KOPT-K1 (cell line): Measurements from ENCODE around the gene CREB5.

Experiments used
- H3K27ac ChIP-seq: fragments of 200-600 bp; sonication (generic); 2 replicates; pipeline ENCODE4 v1.5.1; 2016; ENCODE audit warnings: antibody characterized with exemption, mild to moderate bottlenecking, low read depth, low read length; ENCODE audit not compliant: poor library complexity, severe bottlenecking
- H3K36me3 ChIP-seq: fragments of 200-600 bp; sonication (generic); 2 replicates; pipeline ENCODE4 v1.5.1; 2017; ENCODE audit warnings: antibody characterized with exemption, mild to moderate bottlenecking, low read length, moderate library complexity; ENCODE audit not compliant: insufficient read depth
- H3K9me3 ChIP-seq: fragments of 200-600 bp; sonication (generic); 2 replicates; pipeline ENCODE4 v1.5.1; 2017; ENCODE audit warnings: antibody characterized with exemption, low read length, mild to moderate bottlenecking; ENCODE audit not compliant: insufficient read depth, poor library complexity, severe bottlenecking

The CREB5 gene

GRCh38 chr7:28473571-28474281 lies 61.4 kb downstream of the CREB5 start:
- Histone ChIP-seq H3K36me3 (no peaks in the 10 kb centered on the region), H3K27ac (no peak overlapping the region), H3K9me3 (no peaks in the 10 kb centered on the region)

GRCh38 chr7:28474282-28474638 lies 61.9 kb downstream of the CREB5 start:
- Histone ChIP-seq H3K36me3 (no peaks in the 10 kb centered on the region), H3K9me3 (no peaks in the 10 kb centered on the region), H3K27ac (no peak overlapping the region)

DNA sequence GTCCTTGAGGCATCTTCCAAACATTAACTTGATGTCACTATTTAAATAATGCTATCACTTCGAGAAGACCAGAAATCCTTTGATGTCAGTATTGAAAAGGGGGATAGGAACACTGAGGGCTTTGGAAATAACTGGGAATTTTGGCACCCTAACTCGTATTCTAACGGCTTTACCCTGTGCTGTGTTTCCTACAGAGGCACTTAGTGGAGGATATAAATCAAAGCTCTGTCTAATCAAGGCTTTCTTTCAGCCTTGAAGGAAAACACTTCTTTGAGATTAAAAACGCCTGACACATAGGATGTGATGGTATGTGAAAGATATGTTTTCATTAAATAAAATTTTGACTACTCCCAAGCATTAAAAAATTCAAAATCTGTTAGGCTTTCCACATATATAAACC lies 62.3 kb downstream of the CREB5 start:
- Histone ChIP-seq H3K9me3 (no peaks in the 10 kb centered on the region), H3K36me3 (no peaks in the 10 kb centered on the region), H3K27ac (no peak overlapping the region)

GRCh38 chr7:28477041-28477442 lies 64.7 kb downstream of the CREB5 start:
- no peak overlapping the region for H3K27ac ChIP-seq
- no peaks in the 10 kb centered on the region for H3K36me3 ChIP-seq
- no peaks in the 10 kb centered on the region for H3K9me3 ChIP-seq

GRCh38 chr7:28478656-28479055 lies 66.3 kb downstream of the CREB5 start:
- Histone ChIP-seq H3K27ac (no peak overlapping the region), H3K36me3 (no peaks in the 10 kb centered on the region), H3K9me3 (no peaks in the 10 kb centered on the region)

DNA sequence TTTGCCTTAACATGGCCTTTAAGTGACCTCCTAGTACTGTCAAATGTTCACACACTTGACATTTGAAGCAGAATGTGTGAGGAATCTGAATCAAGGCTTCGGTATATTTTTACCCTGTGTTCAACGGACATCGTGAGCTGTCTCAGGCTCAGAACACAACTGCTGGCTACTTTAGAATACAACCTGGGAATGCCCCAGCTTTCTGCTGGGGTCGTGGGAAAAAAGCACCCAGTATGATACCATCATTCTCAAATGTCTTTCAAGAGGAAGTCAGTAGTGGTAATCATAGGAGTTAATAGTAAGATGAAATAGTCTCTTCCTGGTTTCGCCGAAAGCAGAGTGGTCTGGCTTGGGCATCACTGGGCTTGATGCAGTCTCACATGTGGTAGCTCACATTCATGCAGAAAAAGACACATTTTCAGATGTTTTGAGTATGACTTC lies 67.2 kb downstream of the CREB5 start:
- Histone ChIP-seq H3K9me3 (no peaks in the 10 kb centered on the region), H3K36me3 (no peaks in the 10 kb centered on the region), H3K27ac (no peak overlapping the region)

DNA sequence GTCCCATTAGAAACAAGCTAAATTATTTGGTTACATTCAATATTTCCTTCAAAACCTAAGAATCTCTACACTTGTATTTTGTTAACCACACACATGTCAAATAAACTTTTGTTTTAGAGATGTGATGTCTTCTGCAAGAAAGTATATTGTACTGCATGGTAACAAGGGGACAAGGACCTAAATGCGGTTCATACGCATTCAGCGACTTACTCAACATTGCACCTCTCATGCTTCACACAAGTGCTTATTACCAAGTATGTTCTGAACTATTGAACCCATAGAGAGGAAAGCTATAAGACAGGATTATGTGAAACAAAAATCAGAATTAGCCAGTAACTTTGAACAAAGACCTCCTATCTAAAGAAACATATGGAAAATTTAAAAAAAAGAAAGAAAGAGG lies 68.3 kb downstream of the CREB5 start:
- Histone ChIP-seq H3K9me3 (no peaks in the 10 kb centered on the region), H3K36me3 (no peaks in the 10 kb centered on the region), H3K27ac (no peak overlapping the region)

DNA sequence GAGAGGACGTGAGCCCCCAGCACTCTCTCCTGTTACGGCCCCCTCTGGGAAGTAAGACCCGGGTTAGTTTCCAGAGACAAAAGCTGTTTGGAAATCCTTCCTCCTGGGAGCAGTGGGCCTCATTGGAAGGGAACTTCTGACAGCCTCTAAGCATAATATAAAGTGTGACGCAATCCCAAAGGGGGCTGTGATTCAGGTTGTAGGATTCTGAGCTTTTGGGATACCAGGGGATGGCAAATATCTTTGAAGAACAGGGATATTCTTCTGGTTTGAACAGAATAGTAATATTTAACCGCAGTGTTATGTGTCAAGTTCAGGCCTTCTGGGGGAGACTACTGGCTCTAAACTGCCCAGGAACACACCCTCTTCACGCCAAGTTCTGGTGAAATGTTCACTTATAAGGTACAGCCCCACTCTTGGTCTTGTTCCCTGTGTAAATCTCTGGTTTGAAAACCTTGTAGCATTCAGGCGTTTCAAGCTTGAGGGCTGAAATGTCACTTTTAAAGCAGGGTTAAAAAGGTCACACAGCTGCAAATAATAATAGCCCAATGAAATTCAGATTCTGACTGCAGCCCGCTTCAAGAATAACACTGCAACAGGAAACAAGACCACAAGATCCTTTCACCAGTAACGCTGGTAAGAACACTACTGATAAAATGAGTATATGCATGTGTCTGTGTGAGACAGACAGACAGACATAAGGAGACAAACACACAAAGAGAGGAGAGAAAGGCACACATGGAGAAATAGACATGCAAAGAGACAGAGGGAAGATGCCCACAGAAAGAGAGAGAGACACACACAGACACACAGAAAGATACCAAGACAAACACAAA lies 69.0 kb downstream of the CREB5 start:
- Histone ChIP-seq H3K9me3 (no peaks in the 10 kb centered on the region), H3K27ac (no peak overlapping the region), H3K36me3 (no peaks in the 10 kb centered on the region)

- H3K36me3 ChIP-seq: no peaks in the 10 kb centered on the region
- no peaks in the 10 kb centered on the region for H3K9me3 ChIP-seq
- H3K27ac ChIP-seq: no peak overlapping the region
These were observed 70.8 kb downstream of the CREB5 start for GRCh38 chr7:28483112-28483511.

DNA sequence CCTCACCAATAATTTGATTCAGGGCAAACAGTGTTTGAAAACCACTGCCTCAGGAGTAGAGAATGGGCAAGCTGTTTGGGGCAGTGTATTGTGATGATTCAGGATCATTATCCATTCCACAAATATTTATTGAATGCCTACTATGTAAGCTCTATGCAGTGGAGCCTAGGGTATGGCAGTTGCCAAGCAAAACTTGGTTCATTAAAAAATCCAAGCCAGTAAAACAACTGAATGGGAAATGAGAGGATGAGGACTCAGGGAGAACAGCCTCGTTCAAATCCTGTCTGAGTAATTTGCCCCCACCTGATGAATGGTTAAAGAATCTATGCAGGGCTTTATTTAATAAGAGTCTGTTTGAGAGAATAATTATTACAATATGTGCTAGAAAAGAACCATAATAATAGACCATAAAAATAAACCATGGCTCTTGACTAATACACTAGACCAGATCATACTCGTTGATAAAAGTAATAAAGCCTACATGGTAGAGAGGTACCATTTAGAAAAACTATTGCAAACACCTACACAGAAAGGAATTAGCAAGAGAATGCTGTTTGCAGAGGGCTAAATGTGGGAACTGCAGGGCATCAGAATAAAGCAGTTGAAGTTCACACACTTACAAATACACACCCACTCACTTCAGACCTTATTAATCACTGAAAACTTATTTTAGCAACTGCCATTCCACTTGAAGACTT lies 71.7 kb downstream of the CREB5 start:
- no peak overlapping the region for H3K27ac ChIP-seq

DNA sequence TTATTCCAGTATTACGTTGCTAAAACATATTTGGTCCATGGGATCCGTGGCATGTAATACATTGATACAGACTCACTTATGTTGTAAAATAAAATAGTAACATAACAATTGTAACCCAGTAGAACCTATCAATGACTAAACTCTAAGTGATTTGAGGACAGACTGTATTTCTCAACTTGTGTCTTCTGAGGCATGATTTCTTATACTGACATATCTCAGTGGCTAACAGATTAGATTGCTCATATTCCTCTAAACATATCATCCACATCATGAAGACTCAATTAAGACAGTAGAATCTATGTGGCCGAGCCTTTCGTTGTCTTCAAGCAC lies 72.3 kb downstream of the CREB5 start:
- Histone ChIP-seq H3K27ac (no peak overlapping the region), H3K36me3 (no peaks in the 10 kb centered on the region), H3K9me3 (no peaks in the 10 kb centered on the region)

More for the DNA sequence above, 71.7 kb downstream of the CREB5 start:
- Histone ChIP-seq H3K9me3 (no peaks in the 10 kb centered on the region), H3K36me3 (no peaks in the 10 kb centered on the region)

GRCh38 chr7:28487487-28487886 lies 75.2 kb downstream of the CREB5 start:
- H3K36me3 ChIP-seq: no peaks in the 10 kb centered on the region
- H3K27ac ChIP-seq: no peak overlapping the region

GRCh38 chr7:28488061-28488791 lies 75.9 kb downstream of the CREB5 start:
- Histone ChIP-seq H3K9me3 (no peaks in the 10 kb centered on the region), H3K27ac (no peak overlapping the region), H3K36me3 (no peaks in the 10 kb centered on the region)

More at GRCh38 chr7:28487487-28487886, 75.2 kb downstream of the CREB5 start:
- H3K9me3 ChIP-seq: no peaks in the 10 kb centered on the region

GRCh38 chr7:28490831-28491230 lies 78.5 kb downstream of the CREB5 start:
- H3K9me3 ChIP-seq: no peaks in the 10 kb centered on the region
- H3K27ac ChIP-seq: no peak overlapping the region

GRCh38 chr7:28493477-28493876 lies 81.2 kb downstream of the CREB5 start:
- H3K9me3 ChIP-seq: no peaks in the 10 kb centered on the region
- H3K36me3 ChIP-seq: no peaks in the 10 kb centered on the region
- no peak overlapping the region for H3K27ac ChIP-seq

More at GRCh38 chr7:28490831-28491230, 78.5 kb downstream of the CREB5 start:
- no peaks in the 10 kb centered on the region for H3K36me3 ChIP-seq
